ENCODE measurements around the gene PDIA2. TPM values are rescaled to one million over a fixed set of nuclear protein-coding genes. Genes with fewer than 3 reads are reported as not detected.

Gene PDIA2
- total RNA-seq, 1 donor from 2014 or later: not detected

GRCh38 chr16:282491-282890, 473 bp upstream of the PDIA2 start:
- ATAC-seq (no peak), DNase-seq (no peak)
- no peaks in the 10 kb centered on the region for H3K9me3 ChIP-seq
- TF ChIP-seq, protein P1, sequence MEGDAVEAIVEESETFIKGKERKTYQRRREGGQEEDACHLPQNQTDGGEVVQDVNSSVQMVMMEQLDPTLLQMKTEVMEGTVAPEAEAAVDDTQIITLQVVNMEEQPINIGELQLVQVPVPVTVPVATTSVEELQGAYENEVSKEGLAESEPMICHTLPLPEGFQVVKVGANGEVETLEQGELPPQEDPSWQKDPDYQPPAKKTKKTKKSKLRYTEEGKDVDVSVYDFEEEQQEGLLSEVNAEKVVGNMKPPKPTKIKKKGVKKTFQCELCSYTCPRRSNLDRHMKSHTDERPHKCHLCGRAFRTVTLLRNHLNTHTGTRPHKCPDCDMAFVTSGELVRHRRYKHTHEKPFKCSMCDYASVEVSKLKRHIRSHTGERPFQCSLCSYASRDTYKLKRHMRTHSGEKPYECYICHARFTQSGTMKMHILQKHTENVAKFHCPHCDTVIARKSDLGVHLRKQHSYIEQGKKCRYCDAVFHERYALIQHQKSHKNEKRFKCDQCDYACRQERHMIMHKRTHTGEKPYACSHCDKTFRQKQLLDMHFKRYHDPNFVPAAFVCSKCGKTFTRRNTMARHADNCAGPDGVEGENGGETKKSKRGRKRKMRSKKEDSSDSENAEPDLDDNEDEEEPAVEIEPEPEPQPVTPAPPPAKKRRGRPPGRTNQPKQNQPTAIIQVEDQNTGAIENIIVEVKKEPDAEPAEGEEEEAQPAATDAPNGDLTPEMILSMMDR (IDR thresholded peaks at IDR 0.05): no peak
- peaks cover 31% of the 10 kb centered on the region for H3K27me3 ChIP-seq (ENCODE audit: low read depth)
- no peak overlapping the region for H3K4me3 ChIP-seq
- intact Hi-C loops (cut with DNase I): no loop called here
- peaks cover 7% of the 10 kb centered on the region for H3K4me1 ChIP-seq
- H3K27ac ChIP-seq: no peak overlapping the region
- peaks cover 6% of the 10 kb centered on the region for H3K36me3 ChIP-seq

DNA sequence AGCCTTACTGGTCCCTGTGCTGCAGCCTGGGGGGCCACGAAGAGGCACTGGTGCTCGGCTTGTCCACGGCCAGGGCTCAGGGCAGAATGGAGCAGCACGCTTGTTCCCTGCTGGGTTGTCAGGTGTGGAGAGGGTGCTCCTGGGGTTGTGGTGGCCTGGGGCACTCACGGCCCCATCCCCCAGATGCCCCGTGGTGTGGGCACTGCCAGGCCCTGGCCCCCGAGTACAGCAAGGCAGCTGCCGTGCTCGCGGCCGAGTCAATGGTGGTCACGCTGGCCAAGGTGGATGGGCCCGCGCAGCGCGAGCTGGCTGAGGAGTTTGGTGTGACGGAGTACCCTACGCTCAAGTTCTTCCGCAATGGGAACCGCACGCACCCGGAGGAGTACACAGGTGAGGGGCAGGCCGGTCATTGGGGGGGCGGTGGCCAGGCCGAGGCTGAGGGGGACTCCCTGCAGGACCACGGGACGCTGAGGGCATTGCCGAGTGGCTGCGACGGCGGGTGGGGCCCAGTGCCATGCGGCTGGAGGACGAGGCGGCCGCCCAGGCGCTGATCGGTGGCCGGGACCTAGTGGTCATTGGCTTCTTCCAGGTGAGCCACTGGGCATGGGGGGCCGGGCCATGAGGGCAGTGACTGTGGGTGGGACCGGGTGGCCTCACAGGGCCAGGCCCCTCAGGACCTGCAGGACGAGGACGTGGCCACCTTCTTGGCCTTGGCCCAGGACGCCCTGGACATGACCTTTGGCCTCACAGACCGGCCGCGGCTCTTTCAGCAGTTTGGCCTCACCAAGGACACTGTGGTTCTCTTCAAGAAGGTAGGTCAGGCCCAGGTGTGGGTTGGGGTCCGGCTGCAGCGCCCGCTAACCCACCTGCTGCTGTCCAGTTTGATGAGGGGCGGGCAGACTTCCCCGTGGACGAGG, 1.5 kb downstream of the PDIA2 start:
- H3K27ac ChIP-seq: no peak overlapping the region
- ATAC-seq (no peak), DNase-seq (no peak)
- intact Hi-C loops (cut with DNase I): no loop called here
- peaks cover 24% of the 10 kb centered on the region for H3K36me3 ChIP-seq
- no peak overlapping the region for H3K4me3 ChIP-seq
- H3K4me1 ChIP-seq: peaks cover 7% of the 10 kb centered on the region
- H3K9me3 ChIP-seq: no peaks in the 10 kb centered on the region
- TF ChIP-seq, protein P1 (IDR thresholded peaks at IDR 0.05): no peak
- H3K27me3 ChIP-seq (ENCODE audit: low read depth): peaks cover 27% of the 10 kb centered on the region

GRCh38 chr16:285146-286055, 2.4 kb downstream of the PDIA2 start:
- peaks cover 31% of the 10 kb centered on the region for H3K36me3 ChIP-seq
- DNase-seq (no peak), ATAC-seq (no peak)
- no peak overlapping the region for H3K27ac ChIP-seq
- TF ChIP-seq, protein P1 (IDR thresholded peaks at IDR 0.05): no peak
- H3K9me3 ChIP-seq: no peaks in the 10 kb centered on the region
- H3K4me3 ChIP-seq: no peak overlapping the region
- peaks cover 7% of the 10 kb centered on the region for H3K4me1 ChIP-seq
- intact Hi-C loops (cut with DNase I): no loop called here
- peaks cover 20% of the 10 kb centered on the region for H3K27me3 ChIP-seq (ENCODE audit: low read depth)

DNA sequence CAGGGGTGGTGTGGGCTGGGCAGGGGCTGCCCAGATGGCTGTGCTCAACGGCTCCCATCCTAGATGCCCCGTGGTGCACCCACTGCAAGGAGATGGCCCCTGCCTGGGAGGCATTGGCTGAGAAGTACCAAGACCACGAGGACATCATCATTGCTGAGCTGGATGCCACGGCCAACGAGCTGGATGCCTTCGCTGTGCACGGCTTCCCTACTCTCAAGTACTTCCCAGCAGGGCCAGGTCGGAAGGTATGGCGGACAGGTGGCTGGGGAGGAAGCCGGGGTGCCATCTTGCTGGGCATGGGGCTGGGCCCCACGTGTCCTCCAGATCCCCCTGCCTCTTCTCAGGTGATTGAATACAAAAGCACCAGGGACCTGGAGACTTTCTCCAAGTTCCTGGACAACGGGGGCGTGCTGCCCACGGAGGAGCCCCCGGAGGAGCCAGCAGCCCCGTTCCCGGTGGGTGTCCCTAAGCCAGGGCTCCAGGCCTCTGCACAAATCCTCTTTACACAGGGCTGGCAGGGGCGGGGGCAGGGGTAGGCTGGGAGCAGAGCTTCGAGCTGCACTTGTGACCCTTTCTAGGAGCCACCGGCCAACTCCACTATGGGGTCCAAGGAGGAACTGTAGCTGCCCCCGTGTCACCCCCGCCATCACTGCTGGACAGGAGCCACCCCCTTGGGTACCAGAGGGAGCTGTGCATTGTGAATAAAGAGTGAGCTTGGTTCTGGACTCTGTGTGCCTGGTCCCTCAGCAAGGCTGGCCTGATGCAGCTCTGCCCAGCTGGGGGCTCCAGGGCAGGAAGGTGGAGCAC, 3.7 kb downstream of the PDIA2 start:
- TF ChIP-seq, protein P1 (IDR thresholded peaks at IDR 0.05): no peak
- intact Hi-C loops (cut with DNase I): no loop called here
- Histone ChIP-seq H3K9me3 (no peaks in the 10 kb centered on the region), H3K36me3 (peaks cover 44% of the 10 kb centered on the region), H3K4me1 (no peaks in the 10 kb centered on the region), H3K27me3 (ENCODE audit: low read depth) (peaks cover 8% of the 10 kb centered on the region), H3K4me3 (no peak overlapping the region), H3K27ac (no peak overlapping the region)
- no peak for DNase-seq
- no peak for ATAC-seq

DNA sequence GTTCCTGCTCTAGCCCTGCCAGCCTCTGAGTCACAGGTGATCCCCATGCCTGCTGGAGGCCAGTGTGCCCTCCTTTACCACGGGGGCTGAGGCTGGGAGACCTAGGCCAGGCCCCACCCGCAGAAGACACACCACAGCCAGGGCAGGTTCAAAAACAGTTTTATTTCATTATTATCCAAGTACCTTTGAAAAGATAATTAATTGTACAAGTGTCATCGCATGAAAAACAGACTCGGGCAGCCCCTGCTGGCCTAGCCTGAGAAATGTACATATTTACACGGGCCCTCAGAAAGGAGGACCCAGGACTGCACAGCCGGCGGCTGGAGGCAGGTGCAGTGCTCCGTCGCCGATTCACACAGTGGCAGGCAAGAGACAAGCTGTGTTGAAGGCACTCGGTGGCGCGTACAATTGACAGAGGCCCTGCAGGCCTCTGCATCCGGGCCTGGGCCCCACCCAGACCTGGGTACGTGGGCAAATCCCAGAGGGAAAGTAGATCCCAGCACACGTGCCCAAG, 4.4 kb downstream of the PDIA2 start:
- Histone ChIP-seq H3K4me1 (no peaks in the 10 kb centered on the region), H3K36me3 (peaks cover 51% of the 10 kb centered on the region), H3K27me3 (ENCODE audit: low read depth) (peaks cover 2% of the 10 kb centered on the region), H3K9me3 (no peaks in the 10 kb centered on the region), H3K27ac (no peak overlapping the region), H3K4me3 (no peak overlapping the region)
- DNase-seq (no peak), ATAC-seq (no peak)
- intact Hi-C loops (cut with DNase I): no loop called here
- TF ChIP-seq, protein P1 (IDR thresholded peaks at IDR 0.05): no peak

Measured in lower lobe of right lung (tissue), 2 donors.